IPS DF 4.7 (cell line): ENCODE data around the gene S1PR2.
"Not testable (repeated sequence)": the region's sequence is repeated elsewhere in the genome, so short reads cannot be mapped to it uniquely, and the experiment has no call there.

ENCODE experiments used
- DNase-seq: peaks from one replicate; pipeline ENCODE4 v3.0.0-alpha.2; 2013; ENCODE audit warnings: low spot score; ENCODE audit errors: extremely low read depth

Gene S1PR2

DNA sequence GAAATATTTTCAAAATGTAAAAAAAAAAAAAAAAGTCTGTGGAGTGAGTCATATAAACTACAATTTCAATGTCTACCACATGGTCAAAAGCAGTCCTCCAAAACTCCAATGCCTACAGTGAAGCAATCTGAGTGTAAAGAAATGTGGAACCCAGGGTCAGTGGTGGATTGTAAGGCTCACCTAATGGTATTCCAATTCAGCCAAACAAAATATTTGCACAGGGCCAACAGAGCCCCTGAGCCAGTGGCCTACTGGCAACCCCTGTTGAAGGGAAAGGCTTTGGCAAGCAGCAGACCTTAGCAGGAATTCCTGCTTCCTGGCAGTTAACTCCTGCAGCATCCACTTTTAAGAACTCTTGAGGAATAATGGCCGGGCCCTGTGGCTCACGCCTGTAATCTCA lies 39.8 kb downstream of the S1PR2 start:
- DNase-seq: no peak

DNA sequence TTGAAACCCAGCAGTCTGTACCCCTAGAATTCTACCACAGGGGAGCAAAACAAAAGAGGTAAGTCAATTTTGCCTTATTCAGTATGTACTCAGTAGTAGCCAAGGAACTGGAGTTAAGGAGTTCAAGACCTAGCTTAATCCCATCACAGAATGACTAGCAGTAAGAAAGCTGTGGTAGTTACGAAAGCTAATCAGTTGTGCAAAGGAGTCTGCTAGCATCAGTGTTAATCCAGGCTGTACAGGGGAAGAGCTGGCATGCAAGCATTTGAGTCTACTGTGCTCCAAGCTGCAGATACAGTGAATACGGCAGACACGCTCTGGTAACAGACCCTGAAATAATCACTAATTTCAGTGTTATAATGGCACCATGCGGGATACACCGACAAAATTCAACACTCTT lies 41.1 kb downstream of the S1PR2 start:
- no peak for DNase-seq

DNA sequence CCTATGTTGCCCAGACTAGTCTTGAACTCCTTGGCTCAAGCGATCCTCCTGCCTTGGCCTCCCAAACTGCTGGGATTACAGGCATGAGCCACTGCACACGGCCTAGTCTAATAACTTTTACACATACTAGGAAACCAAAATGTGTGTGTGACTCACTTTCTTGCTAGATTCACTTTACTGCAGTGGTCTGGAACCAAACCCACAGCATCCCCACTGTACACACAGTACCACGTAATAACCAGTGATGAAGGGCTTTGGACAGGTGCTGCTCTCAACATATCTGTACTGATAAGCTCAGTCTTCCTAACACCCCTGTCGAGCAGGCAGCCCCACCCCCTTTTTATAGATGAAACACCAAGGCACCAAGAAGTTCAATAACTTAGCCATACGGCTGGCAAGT lies 41.5 kb downstream of the S1PR2 start:
- no peak for DNase-seq

DNA sequence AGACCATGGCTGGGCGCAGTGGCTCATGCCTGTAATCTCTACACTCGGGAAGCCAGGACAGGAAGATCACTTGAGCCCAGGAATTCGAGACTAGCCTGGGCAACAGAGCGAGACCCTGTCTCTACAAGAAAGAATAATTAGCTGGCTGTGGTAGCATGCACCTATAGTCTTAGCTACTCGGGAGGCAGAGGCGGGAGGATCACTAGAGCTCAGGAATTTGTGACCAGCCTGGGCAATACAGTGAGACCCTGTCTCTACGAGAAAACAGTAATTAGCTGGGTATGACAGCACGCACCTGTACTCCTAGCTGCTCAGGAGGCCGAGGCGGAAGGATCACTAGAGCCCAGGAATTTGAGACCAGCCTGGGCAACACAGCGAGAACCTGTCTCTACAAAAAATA lies 43.8 kb downstream of the S1PR2 start:
- no peak for DNase-seq

DNA sequence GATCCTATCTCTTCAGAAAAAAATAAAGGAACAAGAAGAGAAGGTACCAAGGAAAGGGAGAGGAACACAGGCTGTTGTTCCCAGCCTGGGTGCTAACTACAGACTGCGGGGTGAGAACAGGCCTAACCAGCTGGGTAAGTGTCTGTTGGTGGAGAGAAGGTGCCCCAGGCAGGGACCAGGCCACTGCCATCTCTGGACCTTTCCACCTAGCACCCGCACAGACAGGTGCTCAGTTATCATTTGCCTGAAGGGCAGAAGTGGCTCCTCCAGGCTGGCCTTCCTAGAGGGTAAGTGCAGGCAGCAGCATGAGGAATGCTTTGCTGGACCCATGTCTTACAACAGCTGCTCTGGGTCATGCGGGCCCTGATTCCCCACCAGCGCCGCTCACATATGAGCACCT lies 46.5 kb downstream of the S1PR2 start:
- DNase-seq: no peak

DNA sequence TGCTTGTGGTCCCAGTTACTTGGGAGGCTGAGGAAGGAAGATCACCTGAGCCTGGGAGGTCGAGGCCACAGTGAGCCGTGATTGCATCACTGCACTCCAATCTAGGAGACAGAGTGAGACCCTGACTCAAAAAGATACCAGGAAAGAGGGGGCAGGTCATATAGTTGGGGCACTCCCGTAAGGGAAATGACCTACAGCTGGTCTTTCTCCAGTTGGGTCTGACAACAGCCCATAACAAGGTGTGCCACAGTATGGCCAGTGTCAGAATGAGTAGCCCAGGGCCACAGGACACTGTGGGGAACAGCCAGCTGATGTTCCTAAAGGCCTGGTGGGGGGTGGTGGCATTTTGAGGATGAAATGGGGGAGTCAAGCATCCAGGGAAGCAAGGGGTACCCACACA lies 47.2 kb downstream of the S1PR2 start:
- DNase-seq: no peak

DNA sequence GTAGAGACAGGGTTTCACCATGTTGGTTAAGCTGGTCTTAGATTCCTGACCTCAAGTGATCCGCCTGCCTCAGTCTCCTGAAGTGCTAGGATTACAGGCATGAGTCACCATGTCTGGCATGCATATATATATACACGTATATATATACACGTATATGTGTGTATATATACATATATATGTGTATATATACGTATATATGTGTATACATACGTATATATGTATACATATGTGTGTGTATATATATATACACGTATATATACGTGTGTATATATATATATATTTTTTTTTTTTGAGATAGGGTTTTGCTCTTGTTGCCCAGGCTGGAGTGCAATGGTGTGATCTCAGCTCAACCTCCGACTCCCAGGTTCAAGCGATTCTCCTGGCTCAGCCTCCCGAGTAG lies 48.3 kb downstream of the S1PR2 start:
- no peak for DNase-seq

DNA sequence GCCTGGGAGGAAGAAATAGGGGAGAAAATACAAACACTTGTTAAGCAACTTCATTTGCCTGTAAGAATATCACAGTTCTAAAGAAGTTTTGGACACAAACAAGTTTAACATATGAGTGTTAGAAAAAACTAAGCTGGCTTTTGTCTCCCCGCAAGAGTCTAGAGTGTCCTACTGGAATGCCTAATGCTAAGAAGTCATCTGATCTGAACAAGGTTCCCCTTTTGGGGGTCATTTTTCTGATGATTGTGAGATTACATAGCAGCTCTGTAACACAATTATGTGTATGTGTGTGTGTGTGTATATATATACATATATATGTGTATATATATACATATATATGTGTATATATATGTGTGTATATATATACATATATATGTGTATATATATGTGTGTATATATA lies 49.1 kb downstream of the S1PR2 start:
- DNase-seq: no peak

DNA sequence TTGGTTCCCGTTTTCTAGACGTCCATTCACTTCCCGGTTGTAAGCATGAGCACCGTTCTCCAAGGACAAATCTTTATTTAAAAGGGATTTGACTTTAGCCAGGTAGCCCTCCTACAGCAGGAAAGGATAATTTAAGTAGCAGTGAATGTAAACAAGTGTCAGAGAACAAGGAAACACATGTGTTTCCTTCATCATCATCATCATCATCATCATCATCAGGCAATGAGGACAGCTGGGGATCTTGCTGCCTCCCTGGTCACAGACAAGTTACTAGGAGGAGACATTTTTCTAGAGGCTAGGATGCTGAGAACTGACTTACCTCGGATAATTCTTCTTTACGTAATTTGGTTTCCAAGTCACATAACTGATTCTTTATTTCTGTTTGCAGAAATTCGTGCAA lies 50.7 kb downstream of the S1PR2 start:
- no peak for DNase-seq

DNA sequence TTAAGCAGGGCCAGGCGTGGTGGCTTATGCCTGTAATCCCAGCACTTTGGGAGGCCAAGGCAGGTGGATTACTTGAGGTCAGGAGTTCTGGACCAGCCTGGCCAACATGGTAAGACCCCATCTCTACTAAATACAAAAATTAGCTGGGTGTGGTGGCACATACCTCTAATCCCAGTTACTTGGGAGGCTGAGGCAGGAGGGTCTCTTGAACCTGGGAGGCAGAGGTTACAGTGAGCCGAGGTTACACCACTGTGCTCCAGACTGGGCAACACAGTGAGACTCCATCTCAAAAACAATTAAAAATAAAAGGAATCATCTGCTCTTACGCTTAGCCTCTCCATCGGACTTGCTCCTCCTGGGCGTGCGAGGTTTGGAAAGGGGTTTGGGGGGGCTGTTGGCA lies 51.1 kb downstream of the S1PR2 start:
- DNase-seq: not testable (repeated sequence)

DNA sequence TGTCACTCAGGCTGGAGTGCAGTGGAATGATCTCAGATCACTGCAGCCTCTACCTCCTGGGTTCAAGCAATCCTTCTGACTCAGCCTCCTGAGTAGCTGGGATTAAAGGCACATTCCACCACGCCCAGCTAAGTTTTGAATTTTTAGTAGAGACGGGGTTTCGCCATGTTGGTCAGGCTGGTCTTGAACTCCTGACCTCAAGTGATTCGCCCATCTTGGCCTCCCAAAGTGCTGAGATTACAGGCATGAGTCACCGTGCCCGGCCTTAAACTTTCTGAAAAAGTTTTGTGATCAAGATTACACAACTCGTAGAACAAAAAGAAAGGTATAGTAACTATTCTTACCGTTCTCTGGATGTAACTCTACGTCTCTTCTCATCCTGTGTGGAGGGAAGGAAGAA lies 57.6 kb downstream of the S1PR2 start:
- DNase-seq: no peak
